ENCODE results near the gene PLCB1.
"Not testable (repeated sequence)": the region's sequence is repeated elsewhere in the genome, so short reads cannot be mapped to it uniquely, and the experiment has no call there.

PLCB1 gene

DNA sequence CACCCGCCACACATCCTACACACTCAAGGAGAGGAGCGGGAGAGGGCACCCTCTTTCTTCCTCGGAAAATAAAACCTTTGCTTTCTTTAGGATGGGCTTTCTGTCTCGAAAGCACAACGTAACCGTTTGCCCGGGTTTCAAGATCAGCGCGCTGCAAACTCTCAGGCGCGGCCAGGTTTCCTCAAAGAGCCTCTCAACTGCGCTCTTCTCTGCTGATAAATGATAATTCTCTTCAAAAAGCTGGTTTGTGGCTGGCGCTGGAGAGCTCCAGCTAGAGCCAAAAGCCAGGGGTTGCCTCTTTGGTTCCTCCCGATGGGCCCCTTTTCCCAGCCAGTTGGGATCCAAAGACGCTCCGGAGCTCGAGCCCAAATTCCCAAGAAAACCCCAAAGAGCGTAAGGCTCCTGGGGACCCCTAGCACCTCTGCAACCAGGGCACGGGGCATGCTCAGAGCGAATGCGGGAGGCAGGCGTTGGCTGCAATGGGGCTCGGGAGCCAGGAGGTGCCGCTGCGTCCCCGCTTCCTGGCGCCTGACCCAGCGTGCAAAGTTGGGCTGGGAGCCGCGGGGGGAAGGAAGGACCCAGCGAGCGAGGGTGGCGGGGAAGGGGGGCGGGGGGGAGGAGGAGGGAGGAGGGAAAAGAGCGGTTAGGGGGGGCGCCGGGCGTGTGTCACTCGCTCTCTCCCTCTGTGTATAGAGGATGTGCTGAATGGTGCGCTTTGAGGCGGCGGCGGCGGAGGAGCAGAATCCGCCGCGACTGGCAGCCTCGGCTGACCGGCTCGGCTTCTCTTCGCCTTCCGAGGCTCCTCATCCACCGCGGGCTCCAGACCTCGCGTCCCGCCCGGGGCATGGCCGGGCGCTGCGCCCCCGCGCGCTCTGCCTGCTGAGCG, at the start of gene PLCB1:
TSS of gene PLCB1 (plus strand) at position 669 of the 886 bp plus-strand sequence. CDS start 386 bp downstream, outside the sequence.
- peak; percentile 49 to 55 for DNase-seq (ENCODE audit: low read depth in 2 of 2, low spot score in 1 of 2)

DNA sequence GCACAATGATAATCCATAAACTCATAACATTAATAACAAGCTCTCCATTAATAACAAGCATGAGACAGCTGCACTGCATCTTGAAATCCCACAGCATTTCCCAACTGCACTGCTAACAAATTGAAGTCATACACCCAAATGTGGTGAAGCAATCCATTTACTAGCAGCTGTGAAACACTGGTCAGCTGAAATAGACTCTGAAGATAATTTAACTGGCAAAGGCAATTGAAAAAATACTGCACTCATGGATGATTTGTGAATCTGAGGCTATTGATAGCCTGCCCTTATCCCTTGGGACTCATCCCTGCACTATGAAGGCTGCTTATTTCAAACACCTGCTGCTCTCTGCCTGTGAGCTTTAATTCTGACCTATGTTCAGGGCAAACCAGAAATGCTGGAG, 49.1 kb upstream of the PLCB1 start:
- DNase-seq (ENCODE audit: low read depth in 2 of 2, low spot score in 1 of 2): no peak

DNA sequence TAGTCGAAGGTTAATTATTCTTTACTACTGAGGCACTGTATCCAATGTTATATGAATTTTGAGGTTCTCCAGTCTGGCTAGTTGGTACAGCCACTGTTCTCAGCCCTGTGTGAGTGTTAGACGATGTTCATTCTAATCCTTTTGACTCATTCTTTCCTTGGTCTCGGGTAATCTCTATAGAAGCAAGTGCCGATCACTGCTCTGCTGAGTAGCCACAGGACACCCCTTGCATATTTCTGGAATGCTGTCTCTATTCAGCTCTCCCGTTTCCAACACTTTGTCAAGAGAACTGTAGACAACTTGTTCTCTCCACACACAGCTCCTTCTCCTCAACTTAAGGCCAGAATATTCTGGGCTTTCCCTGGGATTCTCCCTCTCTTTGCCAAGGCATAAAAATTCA, 42.4 kb upstream of the PLCB1 start:
- no peak for DNase-seq (ENCODE audit: low read depth in 2 of 2, low spot score in 1 of 2)

DNA sequence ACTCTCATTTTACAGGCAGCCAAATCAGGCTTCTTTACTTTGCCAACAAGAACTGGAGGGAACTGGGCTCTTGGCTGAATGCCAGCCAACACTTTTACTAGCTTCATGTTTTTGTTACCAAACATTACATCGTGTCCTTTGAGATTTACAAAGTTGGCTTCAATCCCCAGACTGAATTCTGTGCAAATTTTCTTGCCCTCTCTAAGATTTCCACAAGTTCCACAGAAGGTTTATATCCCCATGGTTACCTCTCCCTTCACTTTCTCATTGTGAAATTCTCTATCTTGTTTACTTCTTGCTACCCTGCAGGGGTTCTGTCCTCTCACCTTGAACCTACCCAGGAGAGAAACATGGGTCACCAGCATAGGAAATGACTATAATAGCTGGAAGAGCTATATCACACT, 37.6 kb upstream of the PLCB1 start:
- DNase-seq (ENCODE audit: low read depth in 2 of 2, low spot score in 1 of 2): no peak

DNA sequence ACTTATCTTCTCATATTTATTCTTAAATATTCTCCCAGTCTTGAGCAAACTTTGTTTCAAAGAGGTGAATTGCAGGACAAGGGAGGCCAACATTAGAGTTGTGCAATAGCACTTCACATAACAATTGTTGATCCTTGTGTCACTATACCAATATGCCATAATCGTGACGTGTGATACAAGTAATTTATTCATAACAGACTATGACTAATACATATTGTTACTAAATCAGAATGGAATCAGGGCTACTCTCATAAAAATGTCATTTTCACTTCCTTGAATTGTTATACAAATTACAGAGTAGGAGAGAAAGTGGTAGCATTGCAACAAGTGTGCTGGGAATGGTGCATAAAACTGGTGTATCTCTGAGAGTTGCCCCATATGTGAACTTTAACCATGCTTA, 37.2 kb upstream of the PLCB1 start:
- DNase-seq (ENCODE audit: low read depth in 2 of 2, low spot score in 1 of 2): no peak

DNA sequence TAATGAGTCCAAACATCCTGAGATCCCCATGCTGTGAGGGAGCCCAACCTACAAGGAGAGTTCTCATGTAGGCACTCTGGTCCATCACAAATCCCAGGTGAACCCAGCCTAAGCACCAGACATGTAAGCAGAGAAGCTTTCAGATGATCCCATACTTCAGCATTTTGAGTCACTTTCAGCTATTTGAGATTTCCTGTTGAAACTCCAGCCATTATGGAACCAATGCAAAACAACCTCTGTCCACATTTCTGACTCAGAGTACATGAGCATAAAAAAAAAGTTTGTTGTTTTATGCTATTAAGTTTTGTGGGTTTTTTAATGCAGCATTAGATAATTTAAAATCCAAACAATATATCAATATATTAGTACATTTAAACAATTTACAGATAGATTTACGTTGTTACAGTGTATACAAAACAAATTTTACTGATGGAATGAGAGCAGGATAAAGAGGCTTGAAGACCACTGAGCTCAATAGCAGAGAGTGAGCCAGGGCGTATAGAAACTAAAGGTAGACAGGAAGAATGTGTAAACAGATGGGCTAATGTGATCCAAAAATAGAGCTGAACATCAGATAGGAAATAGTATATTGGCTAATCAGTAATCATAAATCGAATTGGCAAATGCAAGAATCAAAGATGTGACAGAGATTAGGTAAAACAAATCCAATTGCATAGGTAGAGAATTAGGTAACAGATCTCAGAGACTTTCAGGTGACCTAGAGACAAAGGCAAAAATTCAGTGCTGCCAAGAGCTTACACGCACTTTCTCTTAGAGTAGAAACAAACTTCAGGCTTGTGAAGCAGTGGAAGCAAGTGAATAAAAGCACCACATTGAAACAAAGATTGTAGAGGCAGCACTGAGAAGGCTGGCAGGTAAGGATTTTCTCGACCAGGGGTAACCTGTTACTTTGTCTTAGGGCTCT, 36.2 kb upstream of the PLCB1 start:
- no peak for DNase-seq (ENCODE audit: low read depth in 2 of 2, low spot score in 1 of 2)

DNA sequence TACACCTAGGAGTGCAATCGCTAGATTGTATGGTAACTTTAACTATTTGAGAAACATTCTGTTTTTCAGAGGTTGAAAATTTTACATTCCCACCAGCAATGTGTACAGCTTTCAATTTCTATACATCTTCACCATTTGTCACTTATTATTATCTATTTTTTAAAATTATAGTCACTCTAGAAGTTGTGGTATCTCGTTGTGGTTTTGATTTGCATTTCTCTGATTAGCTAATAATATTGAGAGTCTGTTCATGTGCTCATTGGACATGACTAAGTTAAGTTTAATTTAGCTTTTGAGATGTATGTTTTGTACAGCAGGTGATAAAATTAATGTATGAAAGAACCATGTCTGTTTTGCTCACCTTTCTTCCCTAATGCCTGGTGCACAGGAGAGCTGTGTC, 34.8 kb upstream of the PLCB1 start:
- no peak for DNase-seq (ENCODE audit: low read depth in 2 of 2, low spot score in 1 of 2)

DNA sequence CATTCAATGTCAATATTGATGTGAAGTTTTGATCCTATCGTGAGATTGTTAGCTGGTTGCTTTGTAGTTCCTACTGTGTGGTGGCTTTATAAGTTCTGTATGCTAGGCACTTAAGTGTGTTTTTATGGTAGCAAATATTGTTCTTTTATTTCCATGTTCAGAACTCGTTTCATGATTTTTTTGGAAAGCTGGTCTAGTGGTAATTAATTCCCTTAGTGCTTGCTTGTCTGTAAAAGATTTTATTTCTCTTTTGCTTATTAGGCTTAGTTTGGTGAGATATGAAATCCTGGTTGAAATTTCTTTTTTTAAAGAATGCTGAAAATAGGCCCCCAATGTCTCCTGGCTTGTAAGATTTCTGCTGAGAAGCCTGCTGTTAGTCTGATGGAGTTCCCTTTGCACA, 27.8 kb upstream of the PLCB1 start:
- DNase-seq (ENCODE audit: low read depth in 2 of 2, low spot score in 1 of 2): no peak

DNA sequence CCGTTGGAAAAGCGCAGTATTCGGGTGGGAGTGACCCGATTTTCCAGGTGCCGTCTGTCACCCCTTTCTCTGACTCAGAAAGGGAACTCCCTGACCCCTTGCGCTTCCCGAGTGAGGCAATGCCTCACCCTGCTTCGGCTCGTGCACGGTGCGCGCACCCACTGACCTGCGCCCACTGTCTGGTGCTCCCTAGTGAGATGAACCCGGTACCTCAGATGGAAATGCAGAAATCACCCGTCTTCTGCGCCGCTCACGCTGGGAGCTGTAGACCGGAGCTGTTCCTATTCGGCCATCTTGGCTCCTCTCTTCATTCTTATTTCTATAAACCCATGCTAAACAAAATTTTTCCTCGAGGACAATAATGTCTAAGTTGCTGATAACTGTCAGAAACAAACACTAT, 17.5 kb upstream of the PLCB1 start:
- DNase-seq (ENCODE audit: low read depth in 2 of 2, low spot score in 1 of 2): not testable (repeated sequence)

DNA sequence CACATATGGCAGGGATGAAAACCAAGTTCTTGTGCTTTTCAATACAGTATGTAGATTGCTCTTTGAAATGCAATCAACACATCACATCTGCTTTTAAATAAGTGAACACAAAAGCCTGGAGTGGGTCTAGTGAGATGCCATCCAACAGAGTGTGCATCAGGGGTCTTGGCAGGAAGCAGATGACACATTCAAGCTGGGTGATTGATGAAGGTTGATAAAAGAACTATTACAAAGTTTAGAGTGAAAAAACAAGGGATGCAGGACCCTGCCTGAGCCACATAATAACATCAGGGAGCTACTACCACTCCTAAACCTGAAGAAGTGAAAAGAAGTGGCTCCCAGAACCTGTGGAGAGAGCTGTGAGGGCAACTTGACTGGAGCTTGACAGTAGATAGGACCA, 16.6 kb upstream of the PLCB1 start:
- DNase-seq (ENCODE audit: low read depth in 2 of 2, low spot score in 1 of 2): no peak

DNA sequence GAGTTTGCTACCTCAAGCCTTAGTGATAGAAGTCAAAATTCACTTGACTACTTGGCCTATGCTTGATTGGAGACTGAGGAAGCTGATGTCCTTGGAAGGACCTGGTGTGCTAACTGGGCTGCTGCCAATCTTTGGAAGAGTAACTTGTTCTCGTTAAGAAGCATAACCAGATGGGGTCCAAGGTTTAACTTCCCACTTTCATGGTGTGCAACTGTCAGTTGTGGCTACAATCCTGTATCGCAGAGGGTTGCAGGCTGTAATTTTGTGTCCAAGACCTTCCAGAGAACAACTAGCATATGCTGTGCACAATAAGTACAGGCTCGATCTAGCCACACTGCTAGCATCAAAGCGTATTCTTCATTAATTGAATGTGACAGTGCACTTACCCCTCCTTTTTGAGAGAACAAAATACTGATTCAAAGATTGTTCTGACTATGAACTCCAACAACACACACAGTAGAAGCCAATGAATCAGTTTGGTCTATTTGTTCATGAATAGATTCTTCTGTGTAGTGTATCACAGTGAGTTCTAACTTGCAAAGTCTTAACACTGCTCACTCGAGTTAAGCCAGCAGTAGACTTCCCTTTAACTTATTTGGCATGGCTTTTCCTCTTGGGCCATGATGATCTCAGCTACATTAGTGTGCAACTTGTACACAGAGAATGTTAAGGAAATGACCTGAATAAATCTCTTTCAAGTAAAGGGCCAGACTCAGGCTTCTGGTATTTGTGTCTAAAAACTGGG, 15.8 kb upstream of the PLCB1 start:
- no peak for DNase-seq (ENCODE audit: low read depth in 2 of 2, low spot score in 1 of 2)

DNA sequence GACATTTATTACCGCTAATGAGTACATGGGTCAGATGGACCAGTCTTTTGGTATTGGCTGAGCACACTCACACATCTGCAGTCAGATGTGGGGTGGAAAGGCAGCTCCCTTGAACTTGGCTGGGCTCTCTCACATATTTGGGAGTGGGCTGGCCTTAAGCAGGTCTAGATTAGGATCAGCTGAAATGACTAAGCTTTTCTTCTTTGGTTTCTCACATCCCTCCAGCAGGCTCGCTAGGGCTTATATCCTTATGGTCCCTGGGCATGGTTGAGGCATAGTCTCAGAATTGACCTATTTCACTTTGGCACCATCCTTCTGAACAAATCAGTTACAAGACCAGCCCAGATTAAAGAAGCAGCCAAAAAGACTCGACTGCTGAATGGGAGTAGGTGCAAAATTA, 14.4 kb upstream of the PLCB1 start:
- no peak for DNase-seq (ENCODE audit: low read depth in 2 of 2, low spot score in 1 of 2)

DNA sequence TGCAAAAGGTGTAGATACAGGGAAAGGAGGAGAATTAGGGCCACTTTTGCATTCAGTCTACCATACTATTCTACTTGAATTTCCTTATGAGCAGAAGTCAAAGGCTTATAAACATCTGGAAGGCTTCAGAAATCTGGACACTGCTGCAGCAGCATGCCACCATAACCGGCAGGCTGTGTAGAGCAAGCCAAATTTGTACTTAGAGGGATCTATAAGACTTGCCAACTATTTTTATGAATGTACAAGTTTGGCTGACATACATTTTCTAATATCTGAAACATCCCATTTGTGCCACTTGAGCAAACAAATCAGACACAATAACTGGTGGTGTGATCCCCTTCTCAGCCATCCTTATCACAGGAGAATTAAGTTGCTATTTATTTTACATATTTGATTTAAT, 14.0 kb upstream of the PLCB1 start:
- no peak for DNase-seq (ENCODE audit: low read depth in 2 of 2, low spot score in 1 of 2)

DNA sequence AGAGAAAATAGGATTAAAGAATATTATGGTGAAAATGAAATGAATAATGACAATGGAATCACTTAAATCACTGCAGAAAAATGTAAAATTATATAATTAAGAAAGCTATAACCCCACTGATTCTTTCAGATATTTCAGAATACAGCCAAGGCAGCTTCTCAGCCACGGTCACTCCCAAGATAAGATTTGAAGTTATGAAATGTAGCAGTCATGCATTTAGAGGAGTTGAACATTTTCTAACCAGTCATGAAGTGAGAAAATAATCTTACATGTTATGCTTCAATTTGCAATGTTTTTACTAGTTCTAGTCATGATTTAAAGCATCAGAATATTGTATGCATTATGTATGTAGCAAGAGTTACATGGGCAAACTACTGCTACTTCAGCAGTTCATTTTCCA, 13.3 kb upstream of the PLCB1 start:
- DNase-seq (ENCODE audit: low read depth in 2 of 2, low spot score in 1 of 2): no peak

DNA sequence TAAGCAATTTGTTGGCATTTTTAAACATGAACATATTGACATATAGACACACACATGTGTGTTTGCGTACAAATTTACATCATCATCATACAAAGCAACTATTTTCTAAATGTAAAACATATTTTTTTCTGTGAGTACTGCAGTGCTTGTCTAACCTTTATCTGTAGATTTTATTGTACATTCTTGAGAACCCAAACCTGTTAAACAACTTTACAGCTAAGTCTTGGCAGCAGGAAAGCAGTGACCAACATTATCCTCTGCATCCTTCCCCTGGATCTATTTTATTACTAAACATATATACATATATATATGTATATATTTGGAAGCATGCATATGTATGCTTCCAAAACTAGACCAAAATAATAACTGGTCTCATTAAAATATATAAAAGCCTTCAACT, 10.4 kb upstream of the PLCB1 start:
- no peak for DNase-seq (ENCODE audit: low read depth in 2 of 2, low spot score in 1 of 2)

DNA sequence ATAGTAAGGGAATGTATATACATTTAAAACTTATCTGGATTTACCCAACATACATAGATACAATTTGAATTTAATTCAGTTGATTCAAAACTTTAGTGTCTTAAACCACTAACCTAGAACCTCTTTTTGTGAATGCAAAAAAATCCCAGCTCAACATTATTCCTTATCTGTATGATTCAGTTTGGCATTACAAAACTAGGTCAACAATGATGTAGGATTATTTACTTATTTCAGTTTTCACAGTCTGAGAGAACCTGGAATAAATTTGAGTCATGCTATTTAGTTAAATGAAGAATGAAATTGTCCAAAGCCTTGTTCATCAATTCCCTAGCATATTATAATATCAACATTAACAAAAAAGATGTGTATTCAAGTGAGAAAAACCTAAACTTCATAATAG, 7.4 kb upstream of the PLCB1 start:
- no peak for DNase-seq (ENCODE audit: low read depth in 2 of 2, low spot score in 1 of 2)

DNA sequence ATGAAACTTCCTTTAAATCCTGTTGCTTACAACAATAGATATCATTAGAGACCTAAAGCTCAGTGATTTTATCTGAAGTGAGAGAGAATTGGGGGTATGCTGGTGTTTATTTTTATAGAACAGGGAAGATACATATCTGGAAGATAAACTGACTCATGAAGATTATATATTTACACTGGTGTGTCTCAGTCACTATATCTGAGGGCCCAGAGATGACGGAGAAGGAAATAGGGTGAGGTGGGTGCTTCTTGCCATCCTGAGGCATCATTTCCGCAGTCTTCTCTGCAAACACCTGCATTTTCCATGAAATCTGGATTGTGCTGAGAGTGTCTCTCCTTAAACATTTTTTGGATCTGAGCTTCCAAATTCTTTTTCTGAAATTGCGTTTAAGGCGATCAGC, 5.9 kb upstream of the PLCB1 start:
- DNase-seq (ENCODE audit: low read depth in 2 of 2, low spot score in 1 of 2): no peak

DNA sequence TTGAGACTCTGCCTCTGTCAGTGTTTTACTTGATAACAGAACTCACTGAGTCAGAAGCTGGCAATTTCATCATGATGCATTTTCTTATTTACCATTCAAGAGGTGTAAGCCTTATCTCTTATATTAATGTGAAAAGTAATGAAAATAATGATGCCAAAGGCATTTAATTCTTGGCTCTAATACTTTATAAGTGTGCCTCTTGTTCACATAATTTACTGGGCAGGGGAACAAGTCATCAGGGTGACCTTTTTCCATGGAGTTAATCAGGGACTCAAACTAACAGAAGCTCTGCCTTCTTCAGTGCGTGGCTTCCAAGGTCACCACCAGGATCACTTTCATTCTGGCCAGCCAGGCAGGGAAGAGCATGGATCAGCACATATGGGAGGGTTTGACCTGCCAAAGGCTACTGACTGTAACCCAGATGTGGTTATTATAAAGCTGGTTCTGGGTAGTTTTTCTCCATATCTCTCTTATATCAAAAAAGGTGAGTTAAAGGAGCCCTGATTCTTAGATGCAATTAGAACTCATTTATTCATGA, 5.2 kb upstream of the PLCB1 start:
- no peak for DNase-seq (ENCODE audit: low read depth in 2 of 2, low spot score in 1 of 2)

DNA sequence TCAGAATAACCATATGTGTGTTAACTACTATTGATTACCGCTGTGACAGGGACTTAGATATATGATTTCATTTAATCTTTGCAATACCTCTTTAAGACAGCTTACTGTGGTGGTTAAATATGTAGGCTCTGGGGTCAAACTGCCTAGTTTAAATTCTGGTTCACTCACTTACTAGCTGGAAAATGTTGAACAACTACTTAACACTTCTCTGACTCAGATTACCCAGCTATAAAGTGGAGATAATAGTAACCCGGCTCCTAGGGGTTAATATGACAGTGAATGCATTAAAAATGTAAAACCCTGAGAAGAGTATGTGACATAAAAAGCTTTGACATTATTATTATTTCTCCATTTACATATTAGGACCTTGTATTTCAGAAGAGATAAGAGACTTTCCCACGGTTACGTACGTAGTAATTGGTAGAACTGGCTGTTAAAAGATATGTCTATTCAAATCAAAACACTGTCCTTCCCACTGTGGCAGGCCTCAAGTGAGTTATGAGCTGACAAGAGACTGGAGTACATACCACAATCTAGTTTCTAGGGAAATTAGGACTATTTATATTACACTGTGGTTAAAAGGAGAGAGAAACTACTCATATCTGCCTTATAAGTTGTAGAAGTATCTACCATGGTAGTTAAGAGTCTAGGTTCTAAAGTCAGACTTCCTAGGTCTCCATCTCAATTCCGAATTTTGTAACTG, 4.4 kb upstream of the PLCB1 start:
- no peak for DNase-seq (ENCODE audit: low read depth in 2 of 2, low spot score in 1 of 2)

DNA sequence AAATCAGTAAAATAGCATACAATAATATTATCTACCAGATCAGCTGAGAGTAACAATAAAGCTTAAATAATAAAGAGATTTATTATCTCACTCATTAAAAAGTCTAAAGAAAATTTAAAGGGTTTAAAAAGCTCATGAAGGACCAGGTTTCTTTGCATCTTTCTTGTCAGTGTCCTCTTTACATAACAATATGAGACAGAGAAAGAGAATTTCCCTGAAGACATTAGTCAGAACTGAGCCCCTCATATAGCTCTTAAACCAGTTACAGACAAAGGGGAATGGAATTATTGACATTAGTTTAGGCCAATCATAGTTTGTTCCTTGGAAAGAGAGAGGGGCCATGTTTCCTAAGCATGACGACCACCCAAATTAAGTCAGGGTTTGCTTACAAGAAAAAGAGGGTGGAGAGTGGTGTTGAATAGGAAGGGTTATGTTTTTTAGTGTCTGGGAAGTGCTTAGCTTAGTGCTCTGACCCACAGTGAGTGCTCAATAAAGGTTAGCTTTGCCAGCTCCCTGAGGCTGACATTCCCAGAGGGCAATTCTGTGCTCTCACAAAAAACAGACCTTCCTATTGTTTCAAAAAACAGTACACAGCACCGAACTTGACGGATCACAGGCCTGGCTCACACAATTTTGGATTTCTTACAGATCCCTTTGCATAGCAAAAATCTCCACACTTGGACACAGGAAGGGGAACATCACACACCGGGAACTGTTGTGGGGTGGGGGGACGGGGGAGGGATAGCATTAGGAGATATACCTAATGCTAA, 3.6 kb upstream of the PLCB1 start:
- no peak for DNase-seq (ENCODE audit: low read depth in 2 of 2, low spot score in 1 of 2)

All from stimulated activated CD8-positive, alpha-beta memory T cell treated with anti-CD3 and anti-CD28 coated beads, Interleukin-4, amount 100 ng/mL, for 1 hour (primary cell).